Uterus (tissue), 4 donors: ENCODE results near the gene AGPAT2. TPM values are rescaled to one million over a fixed set of nuclear protein-coding genes. Genes with fewer than 3 reads are reported as not detected.
"Not testable (repeated sequence)": the region's sequence is repeated elsewhere in the genome, so short reads cannot be mapped to it uniquely, and the experiment has no call there.

Experiments used
- DNase-seq, 2 donors: peaks; one replicate each; pipeline ENCODE4 v3.0.0-alpha.2; 2019 to 2020
- H3K27ac ChIP-seq, 2 donors: fragments of 200-600 bp; sonication (generic); 1 replicate in 1 of 2; 2 replicates in 1 of 2; pipeline ENCODE4 v1.5.1; 2016 to 2018
- H3K27me3 ChIP-seq, 2 donors: fragments of 200-600 bp; sonication (generic); one replicate each; pipeline ENCODE4 v1.5.1; 2018 to 2019; ENCODE audit warnings: control low read depth in 1 of 2
- H3K36me3 ChIP-seq, 2 donors: fragments of 200-600 bp; sonication (generic); one replicate each; pipeline ENCODE4 v1.5.1; 2019; ENCODE audit warnings: control low read depth in 1 of 2
- H3K4me1 ChIP-seq, 2 donors: fragments of 200-600 bp; sonication (generic); one replicate each; pipeline ENCODE4 v1.5.1; 2018 to 2019; ENCODE audit warnings: control low read depth in 1 of 2
- H3K4me3 ChIP-seq, 2 donors: fragments of 200-600 bp; sonication (generic); 1 replicate in 1 of 2; 2 replicates in 1 of 2; pipeline ENCODE4 v1.5.1; 2018 to 2019; ENCODE audit warnings: mild to moderate bottlenecking in 1 of 2
- H3K9me3 ChIP-seq, 2 donors: fragments of 200-600 bp; sonication (generic); one replicate each; pipeline ENCODE4 v1.5.1; 2019; ENCODE audit warnings: control low read depth in 1 of 2
- POLR2A ChIP-seq, 2 donors: fragments of 450-650 bp; IDR thresholded peaks; one replicate each; pipeline ENCODE4 v1.6.1; 2016; ENCODE audit warnings: antibody characterized with exemption in 2 of 2, mild to moderate bottlenecking in 1 of 2, moderate library complexity in 1 of 2
- intact Hi-C: fragments of 100-400 bp; cut with DNase I; formaldehyde crosslinking; loops from one replicate; pipeline ENCODE4 v1.15.1; 2023; ENCODE audit warnings: low total_unique reads
- total RNA-seq, 4 donors: library from RNA; depleted of rRNA in 3 of 4; stranded (reverse); fragments of >200 nt in 3 of 4; gene quantifications; one replicate each; pipeline versions ENCODE4 v1.1.0 to v1.2.4, GENCODE V29; 2014 to 2023
- TF ChIP-seq, protein P1 (sequence below), 4 experiments: fragments of 200-600 bp in 2 of 4; fragments of 450-650 bp in 2 of 4; sonication (generic) in 2 of 4; IDR thresholded peaks; one replicate each; pipeline ENCODE4 v1.5.1; 2016 to 2019; ENCODE audit warnings: antibody characterized with exemption in 4 of 4, mild to moderate bottlenecking in 2 of 4, moderate library complexity in 1 of 4
- donor health status: DM: yes; HTN: yes; CAD: no.

Gene AGPAT2
- total RNA-seq, 4 donors from 2014 or later = 22.7 to 45.1 (median 38.6) TPM

DNA sequence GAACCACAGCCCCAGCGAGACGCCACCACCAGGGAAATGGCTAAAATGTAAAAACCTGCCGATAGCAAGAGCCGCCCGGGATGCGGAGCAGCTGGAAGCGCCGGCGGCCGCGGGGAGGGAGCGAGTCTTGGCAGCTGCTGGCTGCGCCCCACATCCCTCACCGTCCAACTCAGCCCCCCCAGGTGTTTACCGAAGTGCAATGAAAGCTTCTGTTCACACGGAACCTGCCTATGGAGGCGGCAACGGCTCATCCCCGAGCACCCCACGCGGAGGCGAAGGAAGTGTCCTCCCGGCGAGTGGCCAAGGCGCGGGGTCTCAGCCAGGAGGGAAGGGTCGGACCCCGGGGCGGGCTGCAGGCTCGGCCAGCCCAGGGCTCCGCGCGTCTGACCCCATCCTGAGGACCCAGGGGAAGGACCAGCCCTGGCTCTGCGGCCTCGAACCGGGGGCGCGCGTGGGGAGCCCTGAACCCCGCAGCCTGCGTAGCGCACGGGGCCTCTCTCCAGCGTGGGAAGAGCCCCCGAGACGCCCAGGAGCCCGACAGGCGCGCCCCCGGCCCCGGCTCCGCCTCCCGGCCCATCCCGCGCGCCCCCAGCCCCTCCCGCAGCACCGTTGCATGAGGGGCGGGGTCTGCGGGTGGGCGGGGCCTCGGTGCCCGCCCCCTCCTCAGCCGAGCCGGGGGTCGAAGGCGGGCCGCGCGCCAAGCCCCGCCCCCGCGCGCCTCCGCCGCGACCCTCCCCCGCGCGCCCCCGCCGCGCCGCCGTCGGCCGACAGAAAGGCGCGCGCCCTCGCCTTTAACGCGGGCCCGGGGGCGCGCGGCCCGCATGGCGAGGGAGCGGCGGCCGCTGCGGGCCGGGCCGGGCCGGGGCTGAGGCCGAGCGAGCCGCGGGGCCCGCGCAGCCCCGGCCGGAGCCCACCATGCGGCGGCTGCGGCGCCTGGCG, 24.8 kb upstream of the AGPAT2 start, which contains the start of gene DIPK1B:
DIPK1B (plus strand) TSS at position 822 of the 939 bp plus-strand sequence; CDS start at position 916, 94 bp downstream.
- Histone ChIP-seq H3K27me3 (no peaks in the 10 kb centered on the region), H3K4me1 (peaks cover 0 to 7% of the 10 kb centered on the region in 2 donors), H3K27ac (peak within 1 kb of the TSS; percentile 64 to 66), H3K4me3 (peak within 1 kb of the TSS; percentile 36 to 53), H3K36me3 (no peaks in the 10 kb centered on the region), H3K9me3 (no peaks in the 10 kb centered on the region)
- no peak for DNase-seq
- intact Hi-C loops = no loop called here
- TF ChIP-seq POLR2A (IDR thresholded peaks at IDR 0.05) = no peak
- TF ChIP-seq, protein P1, sequence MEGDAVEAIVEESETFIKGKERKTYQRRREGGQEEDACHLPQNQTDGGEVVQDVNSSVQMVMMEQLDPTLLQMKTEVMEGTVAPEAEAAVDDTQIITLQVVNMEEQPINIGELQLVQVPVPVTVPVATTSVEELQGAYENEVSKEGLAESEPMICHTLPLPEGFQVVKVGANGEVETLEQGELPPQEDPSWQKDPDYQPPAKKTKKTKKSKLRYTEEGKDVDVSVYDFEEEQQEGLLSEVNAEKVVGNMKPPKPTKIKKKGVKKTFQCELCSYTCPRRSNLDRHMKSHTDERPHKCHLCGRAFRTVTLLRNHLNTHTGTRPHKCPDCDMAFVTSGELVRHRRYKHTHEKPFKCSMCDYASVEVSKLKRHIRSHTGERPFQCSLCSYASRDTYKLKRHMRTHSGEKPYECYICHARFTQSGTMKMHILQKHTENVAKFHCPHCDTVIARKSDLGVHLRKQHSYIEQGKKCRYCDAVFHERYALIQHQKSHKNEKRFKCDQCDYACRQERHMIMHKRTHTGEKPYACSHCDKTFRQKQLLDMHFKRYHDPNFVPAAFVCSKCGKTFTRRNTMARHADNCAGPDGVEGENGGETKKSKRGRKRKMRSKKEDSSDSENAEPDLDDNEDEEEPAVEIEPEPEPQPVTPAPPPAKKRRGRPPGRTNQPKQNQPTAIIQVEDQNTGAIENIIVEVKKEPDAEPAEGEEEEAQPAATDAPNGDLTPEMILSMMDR (IDR thresholded peaks at IDR 0.05) = no peak

DNA sequence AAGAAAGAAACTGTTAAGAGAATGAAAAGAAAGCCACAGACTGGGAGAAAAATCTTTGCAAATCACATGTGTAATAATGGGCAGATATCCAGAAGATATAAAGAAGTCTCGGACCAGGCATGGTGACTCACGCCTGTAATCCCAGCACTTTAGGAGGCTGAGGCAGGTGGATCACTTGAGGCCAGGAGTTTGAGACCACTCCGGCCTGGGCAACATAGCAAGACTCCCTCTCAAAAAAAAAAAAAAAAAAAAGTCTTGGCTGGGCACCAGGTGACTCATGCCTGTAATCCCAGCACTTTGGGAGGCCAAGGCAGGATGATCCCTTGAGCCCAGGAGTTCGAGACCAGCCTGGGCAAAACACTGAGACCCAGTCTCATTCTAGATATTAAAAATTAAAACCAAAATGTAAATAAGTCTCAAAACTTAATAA, 24.0 kb upstream of the AGPAT2 start:
- H3K27ac ChIP-seq = peak overlapping the region in 1 of 2 donors; percentile 22
- H3K36me3 ChIP-seq, H3K27me3 ChIP-seq, H3K4me1 ChIP-seq, H3K4me3 ChIP-seq, intact Hi-C loops, H3K9me3 ChIP-seq: not testable (repeated sequence)
- DNase-seq = peak in 1 of 2 donors; percentile 55

DNA sequence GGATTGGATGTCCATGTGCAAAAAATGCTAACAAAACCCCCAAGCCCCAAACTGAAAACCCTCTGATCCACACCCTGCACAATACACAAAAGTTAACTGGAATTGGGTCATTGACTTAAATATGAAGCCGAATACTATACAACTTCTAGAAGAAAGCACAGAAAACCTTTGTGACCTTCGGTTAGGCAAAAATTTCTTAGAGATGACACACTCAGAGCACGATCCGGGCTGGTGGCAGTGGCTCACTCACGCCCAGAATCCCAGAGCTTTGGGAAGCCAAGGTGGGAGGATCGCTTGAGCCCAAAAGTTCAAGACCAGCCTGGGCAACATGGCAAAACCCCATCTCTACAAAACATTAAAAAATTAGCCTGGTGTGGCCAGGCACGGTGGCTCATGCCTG, 23.3 kb upstream of the AGPAT2 start:
- H3K27ac ChIP-seq = peak overlapping the region in 1 of 2 donors; percentile 22
- no peak overlapping the region for H3K4me3 ChIP-seq
- intact Hi-C loops = no loop called here
- peaks cover 0 to 7% of the 10 kb centered on the region in 2 donors for H3K4me1 ChIP-seq
- no peak for DNase-seq
- no peak for TF ChIP-seq POLR2A (IDR thresholded peaks at IDR 0.05)
- TF ChIP-seq, protein P1 (IDR thresholded peaks at IDR 0.05) = no peak
- H3K9me3 ChIP-seq = no peaks in the 10 kb centered on the region
- H3K36me3 ChIP-seq = no peaks in the 10 kb centered on the region
- H3K27me3 ChIP-seq = no peaks in the 10 kb centered on the region

DNA sequence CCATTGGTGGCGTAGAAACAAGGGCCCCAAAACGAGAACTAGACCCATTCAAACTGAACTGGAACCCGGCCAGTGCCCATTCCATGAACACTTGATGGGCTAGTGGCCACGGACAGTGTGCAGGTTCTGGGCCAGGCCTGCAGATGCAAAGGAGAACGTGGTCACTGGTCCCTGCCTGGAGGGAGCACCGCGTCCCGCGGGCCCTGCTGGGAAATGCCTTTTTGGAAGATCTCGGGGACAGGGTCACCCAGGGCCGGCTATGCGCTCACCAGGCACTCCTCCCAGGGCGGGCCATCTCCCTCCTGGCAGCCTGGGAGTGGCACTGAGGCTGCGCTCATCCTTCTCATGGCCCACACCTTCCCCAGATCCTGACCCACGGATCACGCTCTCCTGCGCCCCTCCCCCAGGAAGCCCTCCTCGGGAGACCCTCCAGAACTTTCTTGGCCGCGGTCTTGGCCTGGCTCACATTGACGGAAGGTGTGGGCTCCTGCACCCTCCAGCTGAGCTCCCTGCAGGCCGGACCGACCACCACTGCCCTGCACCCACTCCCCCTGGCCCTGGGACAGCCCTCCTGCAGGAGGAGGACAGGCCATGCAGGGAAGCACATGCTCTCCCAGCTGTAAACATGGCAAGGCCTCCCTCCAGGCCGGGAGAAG, 22.3 kb upstream of the AGPAT2 start:
- Histone ChIP-seq H3K27me3 (no peaks in the 10 kb centered on the region), H3K4me1 (peaks cover 0 to 7% of the 10 kb centered on the region in 2 donors), H3K9me3 (no peaks in the 10 kb centered on the region), H3K27ac (no peak overlapping the region), H3K36me3 (no peaks in the 10 kb centered on the region), H3K4me3 (no peak overlapping the region)
- intact Hi-C loops = no loop called here
- TF ChIP-seq POLR2A (IDR thresholded peaks at IDR 0.05) = no peak
- TF ChIP-seq, protein P1 (IDR thresholded peaks at IDR 0.05) = no peak
- DNase-seq = no peak

DNA sequence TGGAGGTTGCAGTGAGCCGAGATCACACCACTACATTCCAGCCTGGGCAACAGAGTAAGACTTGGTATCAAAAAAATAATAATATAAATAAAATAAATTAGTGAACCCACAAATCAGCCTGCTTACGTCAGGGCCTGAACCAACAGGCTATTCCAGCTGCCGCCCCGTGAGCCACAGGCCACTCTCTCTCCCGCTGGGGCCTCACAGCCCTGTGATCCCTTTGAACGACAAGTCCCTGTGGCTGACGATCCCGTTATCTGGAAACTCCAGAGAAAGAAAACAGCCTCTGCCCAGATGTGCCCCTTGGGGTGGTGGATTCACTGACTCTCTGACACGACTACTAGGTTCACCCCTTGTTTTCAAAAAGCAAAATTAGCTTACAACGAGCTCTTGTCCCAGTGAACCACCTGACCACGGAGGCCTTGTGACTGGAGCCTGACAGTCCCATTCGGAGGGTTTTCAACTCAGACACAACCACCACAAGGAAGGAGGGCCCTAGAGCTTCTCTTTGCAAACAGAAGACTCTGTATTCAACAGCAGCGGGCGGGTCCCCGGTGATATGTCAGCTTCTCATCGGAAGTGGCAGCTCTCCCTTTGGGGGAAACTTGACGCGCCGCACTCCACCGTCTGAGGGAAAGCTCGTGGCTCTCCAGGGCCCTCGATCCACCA, 20.7 kb upstream of the AGPAT2 start:
- Histone ChIP-seq H3K27ac (no peak overlapping the region), H3K4me3 (no peak overlapping the region), H3K27me3 (no peaks in the 10 kb centered on the region), H3K4me1 (peaks cover 0 to 7% of the 10 kb centered on the region in 2 donors), H3K9me3 (no peaks in the 10 kb centered on the region), H3K36me3 (no peaks in the 10 kb centered on the region)
- intact Hi-C loops = no loop called here
- TF ChIP-seq, protein P1 (IDR thresholded peaks at IDR 0.05) = no peak
- no peak for TF ChIP-seq POLR2A (IDR thresholded peaks at IDR 0.05)
- DNase-seq = no peak
